Inflammatory macrophage treated with lipopolysaccharide for 4 hours (primary cell): ENCODE measurements around the gene NFIB.

Experiments used
- DNase-seq: peaks from one replicate; pipeline ENCODE4 v3.0.0-alpha.2; 2020

NFIB gene

DNA sequence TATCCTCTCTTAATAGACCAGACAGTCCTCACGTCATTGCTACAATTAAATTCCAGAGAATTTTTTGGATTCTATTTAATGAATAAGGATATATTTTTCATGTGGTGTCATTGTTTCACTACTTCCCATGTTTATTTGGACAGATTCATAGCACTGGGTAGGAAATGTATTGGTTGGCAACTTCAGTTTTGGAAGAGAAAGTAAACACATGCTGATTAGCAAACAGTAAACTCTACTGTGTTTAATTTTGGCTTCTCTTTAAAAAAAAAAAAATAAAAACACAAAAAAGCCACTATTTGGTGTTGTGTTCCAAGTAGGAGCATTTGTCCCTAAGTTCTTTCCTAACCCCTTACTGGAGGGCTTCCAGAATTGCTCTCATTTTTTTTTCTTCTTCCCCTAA, 77.3 kb downstream of the NFIB start:
- DNase-seq = no peak

DNA sequence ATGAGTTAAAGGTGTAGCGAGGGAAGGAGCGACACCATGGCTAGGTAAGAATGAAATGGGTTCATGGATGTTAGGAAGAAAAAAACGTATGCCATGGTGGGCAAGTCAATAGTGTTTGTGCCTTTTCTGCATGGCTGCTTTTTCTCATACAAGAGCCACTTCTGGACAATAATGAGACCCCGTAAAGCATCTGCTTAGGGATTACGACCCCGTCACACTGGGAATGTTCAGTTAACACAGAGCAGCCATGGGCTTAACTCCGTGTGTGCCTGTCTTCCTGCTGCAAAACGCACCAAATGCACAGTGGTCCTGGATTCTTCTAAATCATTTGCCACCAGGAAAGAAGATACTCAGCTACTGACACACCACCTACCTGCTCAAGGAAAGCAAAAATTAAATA, 81.8 kb downstream of the NFIB start:
- no peak for DNase-seq

DNA sequence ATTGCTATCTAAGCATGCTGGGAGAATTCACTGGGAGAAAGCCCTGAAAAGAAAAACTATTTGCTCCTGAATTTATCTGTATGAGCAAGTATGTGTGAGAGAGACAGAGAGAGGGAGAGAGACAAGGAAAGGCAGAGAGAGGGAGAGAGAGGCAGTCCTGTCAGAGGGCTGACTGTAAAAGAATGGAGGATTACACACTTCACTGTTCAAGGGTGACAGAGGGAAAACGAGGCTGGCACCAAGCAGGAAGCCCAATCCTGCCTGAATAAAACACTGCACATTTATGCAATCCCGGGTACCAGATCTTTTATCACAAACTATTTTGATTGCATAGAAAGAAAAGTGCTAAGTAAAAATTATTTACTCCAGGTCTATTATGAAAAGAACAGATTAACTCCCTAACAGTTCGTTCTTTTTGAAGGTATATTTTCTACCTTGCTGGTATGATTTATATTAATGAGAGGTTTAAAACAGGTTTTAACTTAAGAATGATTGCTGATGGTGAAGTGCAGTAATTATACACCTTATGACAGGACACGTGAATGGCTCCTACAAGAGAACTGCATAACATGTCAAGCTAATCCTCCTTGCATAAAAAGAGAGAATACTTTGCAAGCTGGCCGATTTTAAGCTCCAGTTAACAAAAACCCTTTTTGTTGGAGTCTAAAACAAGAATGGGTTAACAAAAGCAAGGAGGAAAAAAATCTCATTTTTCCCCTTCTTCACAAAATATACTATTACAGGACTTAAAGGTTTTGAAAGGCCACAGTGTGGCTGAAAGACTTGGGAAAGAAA, 82.5 kb downstream of the NFIB start:
- no peak for DNase-seq

DNA sequence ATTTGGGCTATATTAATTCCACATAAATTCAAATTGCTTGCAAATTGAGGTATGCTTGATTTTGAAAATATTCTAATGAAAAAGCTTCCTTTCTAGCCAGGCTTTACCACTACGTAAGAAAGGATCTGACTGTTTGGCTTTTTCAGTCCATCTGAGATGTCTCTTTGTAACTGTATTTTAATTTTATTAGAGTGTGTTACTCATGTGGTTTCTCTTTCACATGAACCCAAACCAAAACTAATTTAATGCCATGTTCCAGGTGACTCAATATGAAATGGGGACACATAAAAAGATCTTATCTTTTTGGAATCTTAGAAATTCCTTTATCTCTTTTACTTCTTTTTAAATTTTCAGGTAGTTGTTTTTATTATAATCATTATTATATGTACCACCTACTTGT, 85.3 kb downstream of the NFIB start:
- DNase-seq = no peak

DNA sequence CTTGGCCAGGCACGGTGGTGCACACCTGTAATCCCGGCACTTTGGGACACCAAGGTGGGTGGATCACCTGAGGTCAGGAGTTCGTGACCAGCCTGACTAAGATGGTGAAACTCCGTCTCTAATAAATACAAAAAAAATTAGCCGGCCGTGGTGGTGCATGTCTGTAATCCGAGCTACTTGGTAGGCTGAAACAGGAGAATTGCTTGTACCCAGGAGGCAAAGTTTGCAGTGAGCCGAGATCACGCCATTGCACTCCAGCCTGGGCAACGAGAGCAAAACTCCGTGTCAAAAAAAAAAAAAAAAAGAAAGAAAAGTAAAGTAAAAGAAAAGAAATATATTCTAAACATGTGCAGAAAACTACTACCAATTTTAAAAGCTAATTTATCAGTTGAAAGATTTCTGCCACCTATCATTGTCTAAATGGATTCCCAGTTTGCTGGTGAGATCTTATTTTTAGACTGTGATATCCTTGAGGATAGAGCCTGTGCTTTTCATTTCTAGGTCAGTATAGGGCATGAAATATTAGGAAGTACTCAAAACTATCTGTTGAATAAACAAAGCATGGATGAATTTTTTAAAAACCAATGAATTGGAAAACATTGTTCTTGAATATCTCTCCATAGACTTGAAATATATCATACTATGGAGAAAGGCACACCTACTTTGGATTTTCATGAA, 86.9 kb downstream of the NFIB start:
- no peak for DNase-seq

DNA sequence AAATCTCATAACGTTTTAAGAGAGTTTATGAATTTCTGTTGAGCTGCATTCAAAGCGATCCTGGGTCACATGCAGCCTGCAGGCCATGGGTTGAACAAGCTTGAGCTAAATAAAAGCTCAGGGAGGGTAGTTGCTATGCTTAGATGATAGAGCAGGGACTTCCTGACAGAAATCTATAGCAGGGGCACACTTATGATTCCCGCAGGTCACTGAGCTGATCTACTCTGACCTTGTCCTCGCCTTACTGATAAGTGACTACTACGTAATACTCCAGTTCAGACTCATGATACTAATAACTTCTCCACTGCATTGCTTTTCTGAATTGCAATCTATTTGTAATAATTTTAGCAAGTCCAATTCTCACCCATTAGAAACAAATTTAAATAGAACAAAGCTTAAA, 90.9 kb downstream of the NFIB start:
- no peak for DNase-seq

DNA sequence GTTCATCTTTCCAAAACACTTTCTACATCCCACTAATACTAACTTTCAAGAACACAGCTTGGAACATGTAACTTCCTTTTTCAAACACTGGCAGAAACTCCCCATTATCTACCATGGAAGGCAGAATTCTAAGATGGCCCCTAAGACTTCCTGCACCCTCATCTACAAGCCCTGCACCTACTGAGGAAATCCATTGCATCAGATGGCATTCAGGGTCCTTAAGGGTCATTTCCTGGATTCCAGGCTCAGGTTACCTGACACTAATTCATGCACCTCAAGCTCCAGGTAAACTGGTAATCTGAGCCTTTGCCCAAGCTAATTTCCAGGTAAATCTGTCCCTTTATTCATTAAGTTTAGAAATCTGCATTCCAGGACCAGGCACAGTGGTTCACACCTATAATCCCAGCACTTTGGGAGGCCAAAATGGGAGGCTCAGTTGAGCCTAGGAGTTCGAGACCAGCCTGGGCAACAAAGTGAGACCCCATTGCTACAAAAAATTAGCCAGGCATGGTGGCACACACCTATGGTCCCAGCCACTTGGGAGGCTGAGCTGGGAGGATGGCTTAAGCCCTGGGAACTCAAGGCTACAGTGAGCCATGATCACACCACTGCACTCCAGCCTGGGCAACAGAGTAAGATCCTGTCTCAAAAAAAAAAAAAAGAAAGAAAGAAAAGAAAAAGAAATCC, 91.6 kb downstream of the NFIB start:
- no peak for DNase-seq

DNA sequence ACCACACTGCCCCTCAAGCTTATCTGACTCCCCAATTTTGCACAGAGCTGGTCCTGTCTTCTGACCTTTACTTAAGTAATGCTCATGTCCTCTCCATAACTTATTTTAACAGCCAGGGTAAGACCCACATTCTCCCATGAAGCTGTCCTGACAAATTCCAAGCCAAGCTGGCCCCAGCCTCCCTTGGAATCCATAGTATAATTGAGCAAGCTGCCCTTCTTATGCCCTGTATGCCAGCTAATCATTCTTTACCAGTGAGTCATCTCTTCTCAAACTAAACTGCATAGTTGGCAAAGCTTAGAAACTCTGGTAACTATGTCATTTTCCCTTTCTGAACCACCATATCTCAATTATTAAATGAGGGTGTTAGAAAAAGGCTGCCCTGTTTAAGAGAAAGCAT, 92.4 kb downstream of the NFIB start:
- DNase-seq = no peak

DNA sequence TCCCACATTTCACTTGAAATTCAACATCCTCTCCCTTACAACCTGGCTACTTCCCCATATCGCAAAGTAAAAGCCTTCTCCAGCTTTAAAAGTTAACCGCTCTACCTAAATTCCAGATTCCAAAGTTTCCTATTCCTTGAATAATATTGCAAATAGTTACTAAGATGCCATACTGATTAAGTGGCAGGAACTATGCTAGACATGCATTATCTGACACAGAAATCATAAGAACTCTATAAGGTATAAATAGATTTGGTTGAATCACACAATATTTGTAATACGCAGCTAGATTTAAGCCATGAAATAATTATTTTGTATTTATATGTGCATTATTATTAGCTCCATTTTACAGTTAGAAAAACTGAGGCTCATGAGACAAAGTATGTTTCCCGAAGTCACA, 92.8 kb downstream of the NFIB start:
- DNase-seq = no peak

DNA sequence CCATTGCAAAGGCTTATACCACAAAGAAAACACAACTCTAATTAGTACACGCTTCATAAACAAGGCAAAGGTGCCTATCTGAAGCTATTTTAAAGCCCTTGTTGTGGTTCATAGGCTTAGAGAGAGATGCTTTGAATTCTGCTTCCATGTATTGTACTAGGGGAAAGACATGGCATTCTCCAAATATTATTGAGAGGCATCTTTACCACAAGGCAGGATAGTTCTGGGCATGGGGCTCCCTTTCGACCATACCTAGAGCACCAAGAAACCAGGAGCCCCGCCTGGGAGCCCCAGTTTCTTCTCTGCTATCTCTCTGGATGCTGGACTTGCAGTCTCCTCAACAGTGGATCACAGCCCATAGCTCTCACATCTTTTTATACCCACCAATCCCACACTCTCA, 93.7 kb downstream of the NFIB start:
- no peak for DNase-seq

DNA sequence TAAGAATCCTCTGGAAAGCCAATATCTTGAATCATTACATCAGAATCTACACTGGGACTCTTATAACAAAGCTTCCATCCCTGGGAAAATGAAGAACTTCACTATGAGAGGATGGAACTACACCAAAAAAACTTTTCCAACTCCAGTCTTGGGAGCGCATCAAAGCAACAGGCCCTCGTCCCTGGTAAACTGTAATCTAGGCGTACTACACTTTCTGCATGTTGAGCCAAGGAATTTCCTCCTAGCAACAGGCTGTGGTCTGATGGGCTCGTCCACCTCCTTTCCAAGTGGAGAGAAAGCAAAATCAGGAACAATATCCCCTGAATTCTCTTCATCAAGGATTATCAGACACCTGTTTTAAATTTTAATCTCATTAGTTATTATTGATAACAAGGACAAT, 94.1 kb downstream of the NFIB start:
- DNase-seq = no peak

DNA sequence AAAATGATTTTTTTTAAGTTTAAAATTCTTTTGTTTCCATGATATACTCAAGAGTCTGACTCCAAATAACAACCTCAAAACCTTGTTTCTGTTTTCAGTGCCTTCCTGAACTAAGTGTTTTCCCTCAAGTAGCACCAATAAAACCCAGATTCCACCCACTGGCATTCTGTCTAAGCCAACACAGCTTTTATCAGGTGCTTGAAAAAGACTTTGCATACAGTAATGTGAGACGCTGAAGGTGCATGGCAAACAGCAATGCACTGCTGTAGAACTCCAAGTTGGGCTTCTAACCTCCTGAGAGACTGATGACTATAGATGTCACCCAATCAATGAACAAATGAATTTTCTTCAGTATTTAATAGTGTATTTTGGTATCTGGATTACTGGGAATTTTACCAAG, 95.7 kb downstream of the NFIB start:
- DNase-seq = no peak

DNA sequence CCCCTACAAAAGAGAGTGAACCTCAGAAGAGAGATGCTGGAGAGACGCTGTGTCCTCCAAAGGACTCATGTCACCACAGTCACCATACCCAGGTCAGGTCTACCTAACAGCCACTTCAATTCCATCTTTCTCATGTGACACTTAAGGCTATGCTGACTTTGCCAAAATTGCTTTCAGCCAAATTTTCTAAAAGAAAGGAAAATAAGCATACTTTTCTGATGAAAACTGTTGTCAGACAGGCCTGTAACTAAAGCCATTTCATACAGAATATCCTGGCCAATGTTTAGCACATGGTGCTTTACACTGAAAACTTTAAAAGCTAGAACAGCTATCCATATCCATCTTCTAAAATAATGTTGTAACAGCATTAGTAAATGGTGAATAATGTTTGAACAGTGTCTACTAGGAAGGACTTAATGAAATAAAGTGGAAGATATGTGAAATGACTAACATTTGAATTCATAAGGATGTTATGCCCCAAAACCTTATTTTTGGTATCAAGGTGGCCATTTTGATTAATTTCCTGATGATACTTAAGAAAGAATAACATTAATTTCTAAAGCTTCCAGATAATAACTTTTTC, 97.2 kb downstream of the NFIB start:
- no peak for DNase-seq

DNA sequence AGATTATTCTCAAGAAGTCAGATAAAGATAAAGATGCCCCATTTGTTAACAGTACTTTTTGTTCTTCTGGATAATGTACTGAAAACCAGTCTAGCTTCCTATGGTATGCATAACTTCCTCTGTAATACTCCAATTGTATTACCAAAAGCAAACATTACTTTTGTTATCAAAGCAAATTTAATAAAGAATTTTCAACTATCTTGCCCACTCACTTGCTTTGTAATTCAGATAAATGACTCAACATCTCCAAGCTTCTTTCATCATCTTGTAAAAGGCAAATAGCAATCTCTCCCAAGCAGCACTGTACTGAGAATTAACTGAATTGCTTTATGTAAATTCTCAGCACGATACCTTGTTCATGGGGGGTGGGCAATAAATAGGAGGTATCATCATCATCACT, 98.3 kb downstream of the NFIB start:
- DNase-seq = no peak

DNA sequence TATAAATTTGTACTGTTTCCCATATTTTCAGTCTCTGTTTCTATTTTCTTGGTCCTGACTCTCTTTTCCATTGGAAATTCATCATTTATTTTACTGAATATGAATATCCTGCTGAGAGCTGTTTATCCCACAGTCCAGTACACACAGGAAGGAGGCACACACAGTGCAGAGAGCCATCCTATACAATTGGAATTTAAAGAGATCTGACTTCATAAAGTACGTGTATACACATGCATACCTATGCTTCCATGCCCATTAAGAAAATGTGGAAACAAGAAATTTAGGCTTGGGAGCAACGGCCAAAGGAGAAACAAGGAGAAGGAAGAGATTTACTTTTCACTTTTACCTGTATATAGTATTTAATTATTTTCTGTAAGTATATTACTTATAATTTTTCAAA, 99.2 kb downstream of the NFIB start:
- DNase-seq = no peak

DNA sequence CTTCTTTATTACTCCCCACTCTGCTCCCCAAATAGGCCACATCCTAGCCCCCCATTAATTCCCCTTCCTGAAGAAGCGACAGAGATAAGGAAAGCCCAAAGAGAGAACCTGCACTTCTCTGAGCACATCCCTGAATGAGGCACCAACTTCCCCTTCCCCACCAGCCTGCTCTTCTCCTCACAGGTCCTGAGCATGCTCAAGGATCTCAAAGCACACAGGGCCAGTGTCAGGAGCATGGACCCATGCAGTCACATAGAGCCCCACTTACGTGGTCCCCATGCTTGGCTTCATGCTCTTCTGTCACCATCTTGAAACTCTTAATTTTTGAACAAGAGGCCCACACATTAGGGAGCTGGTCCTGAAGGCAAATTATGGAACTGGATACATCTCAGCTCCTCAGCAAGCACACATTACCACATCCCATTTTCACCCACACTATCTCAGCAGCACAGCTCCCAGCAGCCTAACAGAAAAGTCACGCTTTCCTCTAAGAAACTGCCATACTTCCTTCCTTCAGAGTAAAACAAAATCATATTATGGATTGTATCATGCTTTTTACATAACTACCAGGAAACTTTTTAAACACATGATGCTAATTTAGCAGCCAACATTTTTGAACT, 99.8 kb downstream of the NFIB start:
- DNase-seq = no peak

DNA sequence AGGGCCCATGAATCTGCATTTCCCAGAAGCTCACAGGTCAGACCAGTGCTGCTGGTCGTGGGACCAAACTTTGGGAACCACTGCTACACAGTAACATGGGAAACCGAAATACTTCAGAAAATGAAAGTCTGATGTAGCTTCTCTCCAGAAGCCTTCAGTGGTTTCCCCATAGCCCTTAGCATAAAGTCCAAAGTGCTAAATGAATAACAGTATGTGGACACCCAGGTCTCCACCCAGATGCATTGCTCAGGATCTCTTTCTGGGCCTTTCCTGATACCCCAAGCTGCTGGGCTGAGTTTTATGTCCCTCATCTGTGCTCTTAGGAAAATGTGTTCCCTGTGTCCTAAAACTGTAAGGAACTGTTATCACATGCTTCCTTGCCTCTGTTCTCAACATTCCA, 100.4 kb downstream of the NFIB start:
- no peak for DNase-seq

DNA sequence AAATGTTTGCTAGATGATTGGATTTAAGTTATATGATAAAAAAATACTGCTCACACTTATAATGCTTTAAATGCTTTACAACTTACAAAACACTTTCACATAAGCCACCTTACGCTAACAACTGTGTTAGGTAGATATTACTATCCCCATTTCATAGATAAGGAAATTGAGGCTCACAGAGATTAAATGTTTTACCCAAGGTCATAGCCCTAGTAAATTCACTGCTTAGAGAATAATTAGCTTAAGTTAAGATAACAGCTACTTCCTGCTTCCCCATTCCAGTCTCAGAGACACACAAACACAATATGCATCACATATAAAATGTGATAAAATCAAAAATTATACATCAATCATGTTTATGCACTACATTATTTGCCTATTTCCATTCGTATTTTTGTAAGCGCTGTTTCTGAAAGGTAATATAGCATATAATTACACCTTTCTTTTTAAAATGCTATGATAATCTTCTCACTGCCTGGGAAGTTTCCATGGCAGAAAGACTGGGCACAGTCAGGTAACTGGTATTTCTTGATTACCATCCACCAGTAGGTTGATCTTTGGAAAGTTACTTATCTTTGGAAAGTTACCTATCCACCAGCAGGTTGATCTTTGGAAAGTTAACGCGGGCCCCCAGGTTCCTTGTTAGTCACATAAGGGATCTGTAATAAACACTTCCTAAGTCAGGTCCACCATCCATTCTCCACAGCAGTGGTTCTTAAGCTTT, 101.1 kb downstream of the NFIB start:
- no peak for DNase-seq

DNA sequence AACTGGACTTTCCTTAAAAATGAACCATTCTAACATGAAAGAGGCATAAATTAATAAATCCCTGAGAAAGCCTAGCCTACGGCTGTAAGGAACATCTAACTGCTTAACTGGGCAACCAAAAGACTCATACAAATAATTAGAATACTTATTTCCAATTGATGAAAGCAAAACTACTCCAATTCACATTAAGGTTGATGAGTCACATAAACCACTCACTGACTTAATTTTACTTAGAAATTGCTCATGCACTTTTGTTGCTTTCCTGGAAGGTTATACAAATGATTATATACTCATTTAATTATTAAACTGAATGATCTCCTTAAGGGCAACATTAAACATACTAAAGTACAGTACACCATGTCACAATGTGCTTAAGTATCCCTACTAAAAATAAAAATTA, 101.9 kb downstream of the NFIB start:
- DNase-seq = no peak

DNA sequence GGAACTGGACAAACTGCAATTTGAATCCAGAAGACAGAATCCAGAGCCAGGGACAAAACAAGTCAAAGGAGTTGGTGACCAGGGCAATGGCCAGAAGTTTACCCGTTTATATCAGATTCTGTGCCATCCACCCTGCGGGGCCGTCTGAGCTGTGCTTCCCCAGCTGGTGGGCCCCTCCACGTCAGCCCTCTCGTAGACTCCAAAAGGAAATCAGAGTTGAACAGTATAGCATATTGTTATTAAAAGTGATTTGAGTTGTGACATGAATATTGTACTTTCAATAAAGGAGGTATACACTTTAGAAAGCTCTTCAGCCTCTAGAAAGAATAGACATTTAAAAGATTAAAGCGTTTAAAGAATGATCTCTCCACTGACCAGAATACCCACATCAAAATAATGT, 102.4 kb downstream of the NFIB start:
- no peak for DNase-seq

DNA sequence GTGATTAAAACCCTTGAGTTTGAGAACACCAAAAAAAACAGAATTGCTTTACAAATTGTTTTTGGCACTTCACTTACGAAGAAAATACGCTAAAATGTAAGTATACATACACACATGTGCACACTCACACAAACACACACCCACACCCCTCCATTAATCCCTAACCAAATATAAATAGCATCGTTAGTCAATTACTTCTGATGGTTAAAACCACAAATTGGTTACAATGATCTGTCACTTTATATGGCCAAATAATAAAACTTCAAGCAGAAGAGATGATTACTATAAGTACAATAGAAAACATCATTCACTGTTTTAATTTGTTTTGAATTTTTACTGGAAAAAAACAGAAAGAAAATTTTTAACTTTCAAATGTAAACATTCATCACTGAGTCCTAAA, 103.5 kb downstream of the NFIB start:
- DNase-seq = no peak
